Transverse colon (tissue), 4 donors: ENCODE results near the gene ARHGEF7. TPM values are rescaled to one million over a fixed set of nuclear protein-coding genes. Genes with fewer than 3 reads are reported as not detected.

ENCODE experiments used
- DNase-seq: peaks from one replicate; pipeline ENCODE4 v3.0.0-alpha.2; 2019
- H3K27ac ChIP-seq, 4 donors: fragments of 200-600 bp; sonication (generic); 2 replicates each; pipeline ENCODE4 v1.5.1; 2016 to 2018; ENCODE audit warnings: inconsistent platforms in 4 of 4
- H3K27me3 ChIP-seq: fragments of 200-600 bp; sonication (generic); 2 replicates; pipeline ENCODE4 v1.5.1; 2017; ENCODE audit warnings: inconsistent platforms
- H3K36me3 ChIP-seq, 4 donors: fragments of 200-600 bp; sonication (generic); 2 replicates each; pipeline ENCODE4 v1.5.1; 2017 to 2019; ENCODE audit warnings: inconsistent platforms in 4 of 4
- H3K4me1 ChIP-seq, 4 donors: fragments of 200-600 bp; sonication (generic); 2 replicates each; pipeline ENCODE4 v1.5.1; 2017 to 2020; ENCODE audit warnings: inconsistent platforms in 4 of 4
- H3K4me3 ChIP-seq, 4 donors: fragments of 200-600 bp; sonication (generic); 1 replicate in 1 of 4; 2 replicates in 3 of 4; pipeline versions ENCODE4 v1.5.1 to v1.6.1; 2017 to 2019; ENCODE audit warnings: inconsistent platforms in 4 of 4
- H3K9me3 ChIP-seq, 2 donors: fragments of 200-600 bp; sonication (generic); 2 replicates each; pipeline ENCODE4 v1.5.1; 2017 to 2019; ENCODE audit warnings: inconsistent platforms in 2 of 2
- EP300 ChIP-seq: sonication (generic); formaldehyde crosslinking; IDR thresholded peaks from one replicate; pipeline ENCODE4 v1.6.1; 2017; ENCODE audit warnings: antibody characterized with exemption, low read depth
- POLR2A ChIP-seq: fragments of 450-650 bp; IDR thresholded peaks from one replicate; pipeline ENCODE4 v1.6.1; 2016; ENCODE audit warnings: antibody characterized with exemption, mild to moderate bottlenecking, moderate library complexity
- POLR2AphosphoS5 ChIP-seq, 3 donors: sonication (generic); formaldehyde crosslinking; IDR thresholded peaks; one replicate each; pipeline ENCODE4 v1.6.1; 2016; ENCODE audit warnings: antibody characterized with exemption in 3 of 3
- WGBS, 2 donors: methylation state at CpG; one replicate each; pipeline ENCODE4 v1.1.5; 2018; ENCODE audit warnings: low coverage in 1 of 2; 5-methylcytosine and 5-hydroxymethylcytosine counted together
- in situ Hi-C, 4 donors: fragments of 200-750 bp; cut with MboI; loops; one replicate each; pipeline versions ENCODE4 v1.15.0 to v1.15.1; 2017; ENCODE audit warnings: low sequenced_read_pairs in 3 of 4, low pct_ligation_motif_present in 1 of 4, low pct_unique_long_range_greater_than_20kb in 1 of 4
- intact Hi-C: fragments of 100-400 bp; cut with DNase I; formaldehyde crosslinking; loops from one replicate; pipeline ENCODE4 v1.15.1; 2023; ENCODE audit warnings: low total_unique reads
- total RNA-seq, 4 donors: library from RNA; depleted of rRNA; stranded (reverse); fragments of >200 nt; gene quantifications; one replicate each; pipeline ENCODE4 v1.1.0, GENCODE V29; 2016
- TF ChIP-seq, protein P1 (sequence below), 5 experiments: fragments of 200-600 bp in 3 of 5; fragments of 450-650 bp in 2 of 5; sonication (generic) in 3 of 5; IDR thresholded peaks; 1 replicate in 2 of 5; 2 replicates in 3 of 5; pipeline ENCODE4 v1.5.1; 2016 to 2017; ENCODE audit warnings: antibody characterized with exemption in 5 of 5, inconsistent platforms in 3 of 5, mild to moderate bottlenecking in 2 of 5, moderate library complexity in 1 of 5

Gene ARHGEF7
- total RNA-seq, 4 donors from 2014 or later, result 62.3 to 104 (median 75.6) TPM

DNA sequence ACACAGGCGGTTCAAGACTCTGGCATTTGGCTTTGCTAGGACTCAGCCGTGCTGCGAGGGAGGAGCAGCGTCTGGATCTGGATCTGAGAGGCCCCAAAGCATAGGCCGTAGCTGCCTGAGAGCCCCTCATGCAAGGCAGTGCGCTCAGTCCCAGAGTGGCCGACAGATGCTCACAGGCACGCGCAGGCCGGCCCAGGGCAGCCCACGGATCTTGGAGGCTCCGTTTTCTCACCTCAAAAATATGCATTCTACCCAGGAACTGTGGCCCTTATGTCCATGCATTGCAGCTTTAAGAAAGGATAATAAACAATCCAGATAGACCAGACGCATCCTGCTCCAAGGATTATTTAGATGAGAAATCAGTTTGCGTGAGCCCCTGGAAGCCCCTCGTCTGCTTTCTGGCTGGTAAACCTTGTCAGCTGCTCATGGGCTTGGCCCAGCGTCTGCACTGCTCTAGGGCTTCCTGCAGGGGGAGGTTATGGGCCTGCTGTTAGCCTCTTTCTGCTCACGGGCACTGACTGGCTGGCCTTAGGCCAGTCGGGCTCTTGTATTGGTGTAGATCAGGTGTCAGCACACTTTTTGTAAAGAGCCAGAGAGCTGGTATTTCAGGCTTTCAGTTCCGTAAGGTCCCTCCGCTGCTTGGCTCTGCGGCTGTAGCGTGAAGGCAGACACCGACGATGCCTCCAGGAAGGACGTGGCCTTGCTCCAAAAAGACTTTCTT, 229.5 kb downstream of the ARHGEF7 start:
- H3K4me3 ChIP-seq, result no peak overlapping the region
- no peaks in the 10 kb centered on the region for H3K27me3 ChIP-seq
- in situ Hi-C loops, result no loop called here
- no peaks in the 10 kb centered on the region for H3K4me1 ChIP-seq
- H3K9me3 ChIP-seq, result no peaks in the 10 kb centered on the region
- no peaks in the 10 kb centered on the region for H3K36me3 ChIP-seq
- no peak overlapping the region for H3K27ac ChIP-seq
- TF ChIP-seq, protein P1, sequence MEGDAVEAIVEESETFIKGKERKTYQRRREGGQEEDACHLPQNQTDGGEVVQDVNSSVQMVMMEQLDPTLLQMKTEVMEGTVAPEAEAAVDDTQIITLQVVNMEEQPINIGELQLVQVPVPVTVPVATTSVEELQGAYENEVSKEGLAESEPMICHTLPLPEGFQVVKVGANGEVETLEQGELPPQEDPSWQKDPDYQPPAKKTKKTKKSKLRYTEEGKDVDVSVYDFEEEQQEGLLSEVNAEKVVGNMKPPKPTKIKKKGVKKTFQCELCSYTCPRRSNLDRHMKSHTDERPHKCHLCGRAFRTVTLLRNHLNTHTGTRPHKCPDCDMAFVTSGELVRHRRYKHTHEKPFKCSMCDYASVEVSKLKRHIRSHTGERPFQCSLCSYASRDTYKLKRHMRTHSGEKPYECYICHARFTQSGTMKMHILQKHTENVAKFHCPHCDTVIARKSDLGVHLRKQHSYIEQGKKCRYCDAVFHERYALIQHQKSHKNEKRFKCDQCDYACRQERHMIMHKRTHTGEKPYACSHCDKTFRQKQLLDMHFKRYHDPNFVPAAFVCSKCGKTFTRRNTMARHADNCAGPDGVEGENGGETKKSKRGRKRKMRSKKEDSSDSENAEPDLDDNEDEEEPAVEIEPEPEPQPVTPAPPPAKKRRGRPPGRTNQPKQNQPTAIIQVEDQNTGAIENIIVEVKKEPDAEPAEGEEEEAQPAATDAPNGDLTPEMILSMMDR (IDR thresholded peaks at IDR 0.05), result no peak
- TF ChIP-seq POLR2A (no peak), EP300 (no peak), POLR2AphosphoS5 (IDR thresholded peaks at IDR 0.05) (no peak)
- DNase-seq, result no peak
- WGBS, 2 donors, result 81% methylated on average over 25 of the region's 25 CpGs; no CpG with 5 or more reads in 1 of the 2 donors
- intact Hi-C loops, result no loop called here

DNA sequence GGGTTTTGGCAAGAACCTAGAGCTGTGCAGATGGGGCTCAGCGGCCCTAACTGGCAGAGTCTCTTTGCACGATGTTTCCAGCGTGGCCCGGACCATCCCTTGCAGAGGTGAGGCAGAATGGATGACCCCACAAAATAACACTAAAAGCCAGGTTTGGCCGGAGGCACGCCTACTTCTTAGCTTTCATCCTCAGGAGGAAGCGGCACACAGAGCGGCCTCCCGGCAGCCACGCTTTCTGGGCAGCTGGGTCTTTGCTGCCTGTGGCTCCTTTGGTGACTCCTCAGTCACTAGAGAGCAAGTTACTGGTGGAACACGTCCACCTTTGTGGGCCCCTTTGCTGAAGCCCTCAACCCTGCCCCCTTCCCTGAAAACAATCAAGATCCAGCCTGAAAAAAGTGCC, 230.6 kb downstream of the ARHGEF7 start:
- intact Hi-C loops, result no loop called here

DNA sequence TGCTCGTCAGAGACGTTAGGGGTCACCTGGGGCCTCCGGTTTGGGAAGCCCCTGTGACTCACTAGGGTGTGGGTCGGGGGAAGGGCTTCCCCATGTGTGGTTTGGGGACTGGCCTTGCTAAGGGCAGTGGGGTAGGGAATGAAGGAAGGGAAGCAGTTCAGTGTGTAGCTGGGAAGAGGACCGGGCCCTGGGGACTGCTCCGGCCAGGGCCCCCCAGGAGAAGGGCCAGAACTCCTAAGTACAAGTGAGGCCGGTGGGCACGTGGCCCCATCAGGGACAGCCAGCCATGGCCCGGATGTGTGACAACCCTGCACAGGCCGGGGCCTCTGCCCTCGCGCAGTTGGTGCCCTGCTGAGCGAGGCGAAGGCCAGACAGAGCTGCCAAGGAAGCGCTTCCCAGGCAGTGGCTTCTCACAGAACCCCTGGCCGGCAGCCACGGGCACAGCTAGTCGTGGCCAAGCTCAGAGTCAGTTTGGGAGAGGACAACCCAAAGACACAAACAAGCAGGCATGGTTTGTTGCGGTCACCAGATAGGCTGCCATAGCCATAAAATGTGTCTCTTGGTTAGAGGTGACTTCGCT, 231.1 kb downstream of the ARHGEF7 start:
- Histone ChIP-seq H3K27ac (no peak overlapping the region), H3K4me3 (no peak overlapping the region), H3K9me3 (no peaks in the 10 kb centered on the region), H3K4me1 (no peaks in the 10 kb centered on the region), H3K36me3 (no peaks in the 10 kb centered on the region), H3K27me3 (no peaks in the 10 kb centered on the region)
- no peak for DNase-seq
- in situ Hi-C loops (no loop called here), intact Hi-C loops (no loop called here)
- WGBS, 2 donors, result 67 to 95% methylated on average over 3 to 20 of the region's 20 CpGs
- TF ChIP-seq POLR2AphosphoS5 (IDR thresholded peaks at IDR 0.05), result no peak
- no peak for TF ChIP-seq EP300
- TF ChIP-seq, protein P1 (IDR thresholded peaks at IDR 0.05), result no peak
- no peak for TF ChIP-seq POLR2A

More for the DNA sequence above, 230.6 kb downstream of the ARHGEF7 start:
- Histone ChIP-seq H3K4me1 (no peaks in the 10 kb centered on the region), H3K4me3 (no peak overlapping the region), H3K27me3 (no peaks in the 10 kb centered on the region), H3K27ac (no peak overlapping the region), H3K9me3 (no peaks in the 10 kb centered on the region), H3K36me3 (no peaks in the 10 kb centered on the region)
- WGBS, 2 donors, result 91 to 95% methylated on average over 4 to 11 of the region's 11 CpGs
- in situ Hi-C loops, result no loop called here
- TF ChIP-seq, protein P1 (IDR thresholded peaks at IDR 0.05), result no peak
- TF ChIP-seq EP300 (no peak), POLR2A (no peak), POLR2AphosphoS5 (IDR thresholded peaks at IDR 0.05) (no peak)
- DNase-seq, result no peak

DNA sequence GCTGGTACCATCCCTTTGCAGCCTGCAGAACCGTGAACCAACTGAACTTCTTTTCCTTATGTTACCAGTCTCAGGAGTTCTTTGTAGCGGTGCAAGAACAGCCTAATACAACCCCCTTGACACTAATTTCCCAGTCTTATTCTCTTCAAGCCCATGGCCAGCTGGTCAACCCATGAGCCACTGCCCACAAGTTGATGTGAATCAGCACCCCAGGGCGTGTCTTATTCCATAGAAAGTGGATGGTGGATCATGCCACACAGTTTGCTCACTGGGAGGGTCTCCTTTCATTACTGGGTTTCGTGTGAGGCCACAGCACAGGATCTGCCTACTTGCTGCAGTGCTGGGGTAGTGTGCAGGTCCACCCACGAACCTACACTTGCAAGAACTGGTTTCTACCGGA, 232.3 kb downstream of the ARHGEF7 start:
- in situ Hi-C loops, result no loop called here
- WGBS, 2 donors, result 81% methylated on average over 4 to 6 of the region's 6 CpGs

More for the DNA sequence above, 232.3 kb downstream of the ARHGEF7 start:
- TF ChIP-seq EP300 (no peak), POLR2AphosphoS5 (IDR thresholded peaks at IDR 0.05) (no peak), POLR2A (no peak)
- TF ChIP-seq, protein P1 (IDR thresholded peaks at IDR 0.05), result no peak
- H3K4me3 ChIP-seq, result no peak overlapping the region
- no peaks in the 10 kb centered on the region for H3K27me3 ChIP-seq
- intact Hi-C loops, result no loop called here
- no peaks in the 10 kb centered on the region for H3K36me3 ChIP-seq
- no peaks in the 10 kb centered on the region for H3K9me3 ChIP-seq
- DNase-seq, result no peak
- H3K4me1 ChIP-seq, result no peaks in the 10 kb centered on the region
- H3K27ac ChIP-seq, result no peak overlapping the region
